GM23248 (cell line): ENCODE results near the gene TAS2R46. TPM values are rescaled to one million over a fixed set of nuclear protein-coding genes. Genes with fewer than 3 reads are reported as not detected.
A peak's percentile ranks its signal among the peaks of the same experiment; 100 is the strongest.

ENCODE experiments used
- DNase-seq: peaks from one replicate; pipeline ENCODE4 v3.0.0-alpha.2; 2015
- H2AFZ ChIP-seq: fragments of 200-600 bp; sonication (generic); 2 replicates; pipeline ENCODE4 v1.6.1; 2016; ENCODE audit warnings: antibody characterized with exemption
- H3F3A ChIP-seq: fragments of 200-600 bp; sonication (generic); 2 replicates; pipeline ENCODE4 v1.6.1; 2016; ENCODE audit warnings: mild to moderate bottlenecking, antibody characterized with exemption, mixed run types; ENCODE audit not compliant: insufficient read depth
- H3K27ac ChIP-seq: fragments of 200-600 bp; sonication (generic); 2 replicates; pipeline ENCODE4 v1.5.1; 2016; ENCODE audit warnings: mild to moderate bottlenecking
- H3K27me3 ChIP-seq: fragments of 200-600 bp; sonication (generic); replicated peaks from 2 replicates; pipeline ENCODE4 v1.6.1; 2016; ENCODE audit warnings: mild to moderate bottlenecking; ENCODE audit not compliant: insufficient read depth
- H3K36me3 ChIP-seq: fragments of 200-600 bp; sonication (generic); 2 replicates; pipeline ENCODE4 v1.6.1; 2016; ENCODE audit warnings: low read depth, mild to moderate bottlenecking
- H3K4me1 ChIP-seq: fragments of 200-600 bp; sonication (generic); 2 replicates; pipeline ENCODE4 v1.6.1; 2016; ENCODE audit warnings: mild to moderate bottlenecking; ENCODE audit not compliant: insufficient read depth
- H3K4me2 ChIP-seq: fragments of 200-600 bp; sonication (generic); one replicate; pipeline ENCODE4 v1.6.1; 2016; ENCODE audit warnings: mild to moderate bottlenecking; ENCODE audit not compliant: unreplicated experiment
- H3K4me3 ChIP-seq: fragments of 200-600 bp; sonication (generic); 2 replicates; pipeline ENCODE4 v1.5.1; 2016; ENCODE audit warnings: mild to moderate bottlenecking
- H3K79me2 ChIP-seq: fragments of 200-600 bp; sonication (generic); 2 replicates; pipeline ENCODE4 v1.6.1; 2016; ENCODE audit warnings: mild to moderate bottlenecking; ENCODE audit not compliant: insufficient read depth
- H3K9ac ChIP-seq: fragments of 200-600 bp; sonication (generic); 2 replicates; pipeline ENCODE4 v1.6.1; 2016; ENCODE audit warnings: mild to moderate bottlenecking
- H3K9me2 ChIP-seq: fragments of 200-600 bp; sonication (generic); 2 replicates; pipeline ENCODE4 v1.6.1; 2016; ENCODE audit warnings: mixed run types, mild to moderate bottlenecking, moderate library complexity; ENCODE audit not compliant: insufficient read depth
- H3K9me3 ChIP-seq: fragments of 200-600 bp; sonication (generic); one replicate; pipeline ENCODE4 v1.6.1; 2017; ENCODE audit warnings: low read depth
- H4K20me1 ChIP-seq: fragments of 200-600 bp; sonication (generic); 2 replicates; pipeline ENCODE4 v1.6.0; 2016; ENCODE audit not compliant: insufficient read depth
- EZH2 ChIP-seq: fragments of 200-600 bp; sonication (generic); IDR thresholded peaks from 2 replicates; pipeline ENCODE4 v1.6.1; 2018; ENCODE audit warnings: antibody characterized with exemption, mild to moderate bottlenecking; ENCODE audit not compliant: insufficient read depth, poor library complexity, severe bottlenecking
- EZH2phosphoT487 ChIP-seq: fragments of 200-600 bp; sonication (generic); IDR thresholded peaks from 2 replicates; pipeline ENCODE4 v1.6.1; 2018; ENCODE audit warnings: antibody characterized with exemption, moderate library complexity, mild to moderate bottlenecking, low read depth; ENCODE audit not compliant: insufficient read depth
- WGBS, 2 experiments: methylation state at CpG; one replicate each; pipeline ENCODE4 v1.1.6; 2015 to 2017; ENCODE audit warnings: low lambda C conversion rate in 2 of 2, low coverage in 1 of 2; ENCODE audit errors: missing lambda C conversion rate in 2 of 2; 5-methylcytosine and 5-hydroxymethylcytosine counted together
- in situ Hi-C: fragments of 300-500 bp; cut with MboI; formaldehyde crosslinking; loops from 2 replicates; pipeline ENCODE4 v1.15.0; 2020
- polyA plus RNA-seq: library from polyadenylated mRNA; unstranded; fragments of >200 nt; fragmentation: Nextera tagmentation; extraction: Ambion mirVana; gene quantifications from 2 replicates; pipeline ENCODE4 v1.2.1, GENCODE V29; 2016
- small RNA-seq: library from RNA; depleted of rRNA; stranded (forward); fragments of <200 nt; gene quantifications from one replicate; pipeline ENCODE3, GENCODE V24; 2014; ENCODE audit warnings: low read depth, low replicate concordance
- total RNA-seq: library from RNA; depleted of rRNA; stranded (reverse); fragments of >200 nt; shearing (Covaris generic); gene quantifications from 2 replicates; pipeline ENCODE4 v1.2.3, GENCODE V29; 2014; rRNA removed

The TAS2R46 gene
- total and polyA plus RNA-seq, 2 experiments from 2014 or later, result not detected

- Histone ChIP-seq H3K4me2 (no peak overlapping the region), H3K27ac (no peak overlapping the region), H4K20me1 (no peaks in the 10 kb centered on the region), H3K36me3 (no peaks in the 10 kb centered on the region), H3K9ac (no peak overlapping the region), H3K79me2 (no peaks in the 10 kb centered on the region), H3K4me1 (no peaks in the 10 kb centered on the region), H2AFZ (no peak overlapping the region), H3F3A (no peaks in the 10 kb centered on the region), H3K4me3 (no peak overlapping the region), H3K9me3 (no peaks in the 10 kb centered on the region), H3K27me3 (no peaks in the 10 kb centered on the region), H3K9me2 (no peaks in the 10 kb centered on the region)
- WGBS, 2 experiments, result 94 to 95% methylated on average over 4 of the region's 4 CpGs
- TF ChIP-seq EZH2, result no peak
- no peak for TF ChIP-seq EZH2phosphoT487
- in situ Hi-C loops, result loop anchor here (5.0 kb wide), 1 partner anchor 56 kb away; no protein-coding TSS in a partner anchor
- DNase-seq, result no peak
Measured at GRCh38 chr12:11015775-11016430, 46.2 kb downstream of the TAS2R46 start.

GRCh38 chr12:11014234-11014633 is 47.9 kb downstream of the TAS2R46 start:
- Histone ChIP-seq H3K4me2 (no peak overlapping the region), H2AFZ (no peak overlapping the region), H3K36me3 (no peaks in the 10 kb centered on the region), H3K27ac (no peak overlapping the region), H3K9me3 (no peaks in the 10 kb centered on the region), H3K4me3 (no peak overlapping the region), H3F3A (no peaks in the 10 kb centered on the region), H3K4me1 (no peaks in the 10 kb centered on the region), H3K9ac (no peak overlapping the region), H3K27me3 (no peaks in the 10 kb centered on the region), H4K20me1 (no peaks in the 10 kb centered on the region), H3K9me2 (no peaks in the 10 kb centered on the region), H3K79me2 (no peaks in the 10 kb centered on the region)
- DNase-seq, result peak; percentile 7
- no peak for TF ChIP-seq EZH2phosphoT487
- no peak for TF ChIP-seq EZH2
- in situ Hi-C loops, result no loop called here

Small RNA genes lying within 50 kb of the gene (small RNA-seq; reads per million reads assigned to genes)
- not detected for gene AC018630.1

Other genes starting within 250 kb of the TAS2R46 start
- gene TAS2R10, start 235.9 kb downstream of the TAS2R46 start, total RNA-seq, result not detected in 2 replicates
- gene TAS2R10, start 235.9 kb downstream of the TAS2R46 start, polyA plus RNA-seq, result not detected in 2 replicates
- 1.1 TPM in 1 of 2 replicates, not detected in the other for gene PRR4, start 212.8 kb downstream of the TAS2R46 start, total RNA-seq
- 1.8 and 3.9 TPM in 2 replicates for gene PRR4, start 212.8 kb downstream of the TAS2R46 start, polyA plus RNA-seq
- 4.8 and 7.3 TPM in 2 replicates for gene PRH1, start 178.0 kb downstream of the TAS2R46 start, total RNA-seq
- 8.4 and 10.7 TPM in 2 replicates for gene PRH1, start 178.0 kb downstream of the TAS2R46 start, polyA plus RNA-seq
- gene TAS2R13, start 152.7 kb downstream of the TAS2R46 start, total RNA-seq, result 0.13 and 0.32 TPM in 2 replicates
- gene TAS2R13, start 152.7 kb downstream of the TAS2R46 start, polyA plus RNA-seq, result not detected in 2 replicates
- gene PRH2, start 133.1 kb downstream of the TAS2R46 start, total RNA-seq, result 2.5 TPM in 1 of 2 replicates, not detected in the other
- 0.53 TPM in 1 of 2 replicates, not detected in the other for gene PRH2, start 133.1 kb downstream of the TAS2R46 start, polyA plus RNA-seq
- gene TAS2R14, start 123.0 kb downstream of the TAS2R46 start, total RNA-seq, result 0.76 and 1.2 TPM in 2 replicates
- gene TAS2R14, start 123.0 kb downstream of the TAS2R46 start, polyA plus RNA-seq, result 3.0 and 3.4 TPM in 2 replicates
- 0.32 TPM in 1 of 2 replicates, not detected in the other for gene TAS2R50, start 75.4 kb downstream of the TAS2R46 start, total RNA-seq
- gene TAS2R50, start 75.4 kb downstream of the TAS2R46 start, polyA plus RNA-seq, result not detected in 2 replicates
- gene TAS2R20, start 64.0 kb downstream of the TAS2R46 start, total RNA-seq, result 1.8 and 2.5 TPM in 2 replicates
- gene TAS2R20, start 64.0 kb downstream of the TAS2R46 start, polyA plus RNA-seq, result not detected in 2 replicates
- gene TAS2R19, start 39.7 kb downstream of the TAS2R46 start, total RNA-seq, result 2.6 and 3.7 TPM in 2 replicates
- gene TAS2R19, start 39.7 kb downstream of the TAS2R46 start, polyA plus RNA-seq, result not detected in 2 replicates
- gene TAS2R31, start 30.9 kb downstream of the TAS2R46 start, total RNA-seq, result 0.97 and 1.4 TPM in 2 replicates
- 0.24 TPM in 1 of 2 replicates, not detected in the other for gene TAS2R31, start 30.9 kb downstream of the TAS2R46 start, polyA plus RNA-seq
- gene TAS2R43, start 30.0 kb upstream of the TAS2R46 start, total RNA-seq, result 0.63 TPM in 1 of 2 replicates, not detected in the other
- gene TAS2R43, start 30.0 kb upstream of the TAS2R46 start, polyA plus RNA-seq, result not detected in 2 replicates
- 0.13 and 0.32 TPM in 2 replicates for gene TAS2R30, start 72.3 kb upstream of the TAS2R46 start, total RNA-seq
- gene TAS2R30, start 72.3 kb upstream of the TAS2R46 start, polyA plus RNA-seq, result not detected in 2 replicates
- gene SMIM10L1, start 108.9 kb upstream of the TAS2R46 start, total RNA-seq, result 6.2 and 10.2 TPM in 2 replicates
- 15.8 and 16.6 TPM in 2 replicates for gene SMIM10L1, start 108.9 kb upstream of the TAS2R46 start, polyA plus RNA-seq
- not detected in 2 replicates for gene TAS2R42, start 124.6 kb upstream of the TAS2R46 start, total RNA-seq
- not detected in 2 replicates for gene TAS2R42, start 124.6 kb upstream of the TAS2R46 start, polyA plus RNA-seq
- gene PRB3, start 207.4 kb upstream of the TAS2R46 start, total RNA-seq, result not detected in 2 replicates
- not detected in 2 replicates for gene PRB3, start 207.4 kb upstream of the TAS2R46 start, polyA plus RNA-seq
- not detected in 2 replicates for gene PRB4, start 248.1 kb upstream of the TAS2R46 start, total RNA-seq
- not detected in 2 replicates for gene PRB4, start 248.1 kb upstream of the TAS2R46 start, polyA plus RNA-seq